Stomach (tissue), 4 donors: ENCODE results near the gene COBL.

Experiments
- CTCF ChIP-seq, 7 experiments: fragments of 450-650 bp in 4 of 7; fragments of 200-600 bp in 3 of 7; sonication (generic) in 3 of 7; IDR thresholded peaks; one replicate each; pipeline ENCODE4 v1.5.1; 2016 to 2019; ENCODE audit warnings: antibody characterized with exemption in 7 of 7, control low read depth in 2 of 7, mild to moderate bottlenecking in 1 of 7
- POLR2AphosphoS5 ChIP-seq, 3 donors: sonication (generic); formaldehyde crosslinking; IDR thresholded peaks; one replicate each; pipeline ENCODE4 v1.6.1; 2016; ENCODE audit warnings: antibody characterized with exemption in 3 of 3

- TF ChIP-seq CTCF (IDR thresholded peaks at IDR 0.05) (no peak), POLR2AphosphoS5 (IDR thresholded peaks at IDR 0.05) (no peak)
These were observed 54.4 kb downstream of the COBL start for GRCh38 chr7:51261950-51262795.
